ENCODE data around the gene B4GAT1.

DNA sequence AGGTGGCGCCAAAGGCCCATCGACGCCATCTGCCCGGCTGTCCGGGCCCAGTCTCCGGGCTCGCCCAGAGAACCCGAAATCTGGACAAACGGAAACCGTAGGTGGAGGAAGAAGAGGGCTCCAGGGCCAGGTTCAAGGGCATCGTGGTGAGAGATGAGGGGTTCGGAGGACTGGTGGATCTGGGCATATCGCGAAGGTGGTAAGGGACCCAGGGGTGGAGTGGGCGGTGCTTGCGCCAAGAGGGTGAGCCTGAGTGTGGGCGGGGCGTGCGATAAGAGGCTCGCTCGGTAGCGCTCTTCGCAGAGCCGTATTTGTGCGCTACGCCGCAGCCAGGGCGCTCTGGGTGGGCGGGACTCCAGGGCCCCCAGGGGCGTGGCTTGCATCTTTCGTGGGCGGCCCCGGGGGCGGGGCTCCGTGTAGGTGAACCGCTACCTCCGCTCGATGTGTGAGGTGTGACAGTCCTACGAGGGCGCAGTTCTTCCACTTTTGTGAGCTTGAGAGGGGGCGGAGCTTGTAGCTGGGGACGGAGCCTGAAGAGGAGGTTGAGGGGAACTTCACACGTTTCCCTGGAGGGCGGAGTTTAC, 35.4 kb downstream of the B4GAT1 start:
- TF ChIP-seq, protein P1, sequence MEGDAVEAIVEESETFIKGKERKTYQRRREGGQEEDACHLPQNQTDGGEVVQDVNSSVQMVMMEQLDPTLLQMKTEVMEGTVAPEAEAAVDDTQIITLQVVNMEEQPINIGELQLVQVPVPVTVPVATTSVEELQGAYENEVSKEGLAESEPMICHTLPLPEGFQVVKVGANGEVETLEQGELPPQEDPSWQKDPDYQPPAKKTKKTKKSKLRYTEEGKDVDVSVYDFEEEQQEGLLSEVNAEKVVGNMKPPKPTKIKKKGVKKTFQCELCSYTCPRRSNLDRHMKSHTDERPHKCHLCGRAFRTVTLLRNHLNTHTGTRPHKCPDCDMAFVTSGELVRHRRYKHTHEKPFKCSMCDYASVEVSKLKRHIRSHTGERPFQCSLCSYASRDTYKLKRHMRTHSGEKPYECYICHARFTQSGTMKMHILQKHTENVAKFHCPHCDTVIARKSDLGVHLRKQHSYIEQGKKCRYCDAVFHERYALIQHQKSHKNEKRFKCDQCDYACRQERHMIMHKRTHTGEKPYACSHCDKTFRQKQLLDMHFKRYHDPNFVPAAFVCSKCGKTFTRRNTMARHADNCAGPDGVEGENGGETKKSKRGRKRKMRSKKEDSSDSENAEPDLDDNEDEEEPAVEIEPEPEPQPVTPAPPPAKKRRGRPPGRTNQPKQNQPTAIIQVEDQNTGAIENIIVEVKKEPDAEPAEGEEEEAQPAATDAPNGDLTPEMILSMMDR (IDR thresholded peaks at IDR 0.05; ENCODE audit: low read length): peak; percentile 97; the same call in 1 of the 2 replicates
- TF ChIP-seq EZH2 (IDR thresholded peaks at IDR 0.05; ENCODE audit: borderline replicate concordance, low read length): no peak
